Natural killer cell (primary cell): ENCODE measurements around the gene ACSM6. TPM values are rescaled to one million over a fixed set of nuclear protein-coding genes. Genes with fewer than 3 reads are reported as not detected.
A peak's percentile ranks its signal among the peaks of the same experiment; 100 is the strongest.

Source experiments
- ATAC-seq, 3 donors: fragments of 150-1000 bp in 2 of 3; fragments of 200-7000 bp in 1 of 3; cut with Tn5 transposase; 1 replicate in 1 of 3; 2 replicates in 2 of 3; pipeline ENCODE4 v1.10.0; 2021; ENCODE audit warnings: mild to moderate bottlenecking in 2 of 3, moderate library complexity in 2 of 3
- DNase-seq, 2 donors: peaks; one replicate each; pipeline versions ENCODE4 v3.0.0 to v3.0.0-alpha.2; 2013 to 2021; ENCODE audit warnings: mixed read lengths in 1 of 2
- H3K27ac ChIP-seq: one replicate; pipeline ENCODE4 v1.5.1; 2013; ENCODE audit warnings: mild to moderate bottlenecking, low read length
- H3K27me3 ChIP-seq: one replicate; pipeline ENCODE4 v1.6.1; 2013; ENCODE audit warnings: low read length; ENCODE audit not compliant: control insufficient read depth, insufficient read depth
- H3K36me3 ChIP-seq: one replicate; pipeline ENCODE4 v1.6.1; 2013; ENCODE audit warnings: low read length; ENCODE audit not compliant: control insufficient read depth, insufficient read depth
- H3K4me1 ChIP-seq: one replicate; pipeline ENCODE4 v1.6.1; 2013; ENCODE audit warnings: low read length; ENCODE audit not compliant: control insufficient read depth, insufficient read depth
- H3K4me3 ChIP-seq: one replicate; pipeline ENCODE4 v1.5.1; 2013; ENCODE audit warnings: low read length
- H3K9me3 ChIP-seq: one replicate; pipeline ENCODE4 v1.6.1; 2013; ENCODE audit warnings: low read length; ENCODE audit not compliant: control insufficient read depth, insufficient read depth
- H3K27ac Mint-ChIP-seq, 2 donors: one replicate each; pipeline ENCODE4 v1.8.0; 2022; ENCODE audit warnings: mild to moderate bottlenecking in 2 of 2, mixed read lengths in 2 of 2, moderate library complexity in 1 of 2
- H3K27me3 Mint-ChIP-seq, 2 donors: one replicate each; pipeline ENCODE4 v1.8.0; 2022; ENCODE audit warnings: low read depth in 2 of 2, mixed read lengths in 2 of 2
- H3K36me3 Mint-ChIP-seq: one replicate; pipeline ENCODE4 v1.8.0; 2022; ENCODE audit warnings: mixed read lengths
- H3K4me1 Mint-ChIP-seq, 2 donors: one replicate each; pipeline ENCODE4 v1.8.0; 2022; ENCODE audit warnings: mixed read lengths in 2 of 2
- H3K4me3 Mint-ChIP-seq: one replicate; pipeline ENCODE4 v1.8.0; 2022; ENCODE audit warnings: mild to moderate bottlenecking, moderate library complexity, mixed read lengths
- H3K9me3 Mint-ChIP-seq, 2 donors: one replicate each; pipeline ENCODE4 v1.8.0; 2022; ENCODE audit warnings: mixed read lengths in 2 of 2
- WGBS: methylation state at CpG from one replicate; pipeline ENCODE4 v1.1.7; 2013; ENCODE audit warnings: missing lambda C conversion rate; ENCODE audit not compliant: insufficient coverage; 5-methylcytosine and 5-hydroxymethylcytosine counted together
- intact Hi-C: fragments of 100-400 bp; cut with micrococcal nuclease; formaldehyde crosslinking; loops from one replicate; pipeline ENCODE4 v1.14.2; 2022
- total RNA-seq, 4 donors: library from RNA; stranded (reverse); fragments of 120-200 nt in 1 of 4; gene quantifications; one replicate each; pipeline versions ENCODE4 v1.2.3 to v1.2.4, GENCODE V29; 2013 to 2022
- TF ChIP-seq, protein P1 (sequence below): fragments of 200-600 bp; IDR thresholded peaks from one replicate; pipeline ENCODE4 v1.8.0; 2022; ENCODE audit warnings: antibody characterized with exemption

The ACSM6 gene
- total RNA-seq, 3 donors from 2014 or later (not counting 1 experiment from before 2014, with no cell fraction given), result not detected

DNA sequence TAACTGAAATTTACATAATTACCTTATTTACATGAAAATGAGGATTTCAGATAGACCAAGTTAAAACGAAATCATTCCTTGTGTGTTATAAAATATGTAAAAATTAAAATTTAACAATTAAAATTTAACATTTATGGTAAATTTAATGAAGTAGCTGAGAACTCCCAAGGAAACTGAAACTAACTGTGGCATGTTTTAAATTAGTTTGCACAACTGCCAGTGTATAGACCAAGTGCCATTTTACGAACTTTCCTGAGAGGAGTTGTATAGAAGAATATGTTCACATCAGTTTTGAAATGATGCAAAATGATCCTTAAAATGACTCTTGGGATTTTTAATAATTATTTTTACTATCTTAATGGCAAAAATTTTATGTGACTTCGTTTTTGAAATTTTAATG is 73.2 kb downstream of the ACSM6 start:
- no peak for DNase-seq
- Mint-ChIP-seq H3K27me3 (no peaks in the 10 kb centered on the region), H3K4me3 (no peak overlapping the region), H3K27ac (peak overlapping the region in 1 of 2 donors; percentile 43), H3K36me3 (peaks cover 6% of the 10 kb centered on the region), H3K4me1 (peaks cover 4 to 5% of the 10 kb centered on the region in 2 donors), H3K9me3 (no peaks in the 10 kb centered on the region)
- intact Hi-C loops, result no loop called here
- no peak overlapping the region for H3K27ac ChIP-seq
- H3K4me1 ChIP-seq, result no peaks in the 10 kb centered on the region
- WGBS, result 100% methylated on average over 1 of the region's 3 CpGs
- TF ChIP-seq, protein P1, sequence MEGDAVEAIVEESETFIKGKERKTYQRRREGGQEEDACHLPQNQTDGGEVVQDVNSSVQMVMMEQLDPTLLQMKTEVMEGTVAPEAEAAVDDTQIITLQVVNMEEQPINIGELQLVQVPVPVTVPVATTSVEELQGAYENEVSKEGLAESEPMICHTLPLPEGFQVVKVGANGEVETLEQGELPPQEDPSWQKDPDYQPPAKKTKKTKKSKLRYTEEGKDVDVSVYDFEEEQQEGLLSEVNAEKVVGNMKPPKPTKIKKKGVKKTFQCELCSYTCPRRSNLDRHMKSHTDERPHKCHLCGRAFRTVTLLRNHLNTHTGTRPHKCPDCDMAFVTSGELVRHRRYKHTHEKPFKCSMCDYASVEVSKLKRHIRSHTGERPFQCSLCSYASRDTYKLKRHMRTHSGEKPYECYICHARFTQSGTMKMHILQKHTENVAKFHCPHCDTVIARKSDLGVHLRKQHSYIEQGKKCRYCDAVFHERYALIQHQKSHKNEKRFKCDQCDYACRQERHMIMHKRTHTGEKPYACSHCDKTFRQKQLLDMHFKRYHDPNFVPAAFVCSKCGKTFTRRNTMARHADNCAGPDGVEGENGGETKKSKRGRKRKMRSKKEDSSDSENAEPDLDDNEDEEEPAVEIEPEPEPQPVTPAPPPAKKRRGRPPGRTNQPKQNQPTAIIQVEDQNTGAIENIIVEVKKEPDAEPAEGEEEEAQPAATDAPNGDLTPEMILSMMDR, result no peak
- ATAC-seq, result no peak
- peaks cover 7% of the 10 kb centered on the region for H3K36me3 ChIP-seq
- H3K4me3 ChIP-seq, result no peak overlapping the region
- no peaks in the 10 kb centered on the region for H3K9me3 ChIP-seq
- no peaks in the 10 kb centered on the region for H3K27me3 ChIP-seq

GRCh38 chr10:95268438-95268837 is 74.4 kb downstream of the ACSM6 start:
- TF ChIP-seq, protein P1, result no peak
- ATAC-seq (no peak), DNase-seq (no peak)
- H3K4me1 Mint-ChIP-seq, result peaks cover 4 to 5% of the 10 kb centered on the region in 2 donors
- Histone ChIP-seq H3K36me3 (peaks cover 7% of the 10 kb centered on the region), H3K9me3 (no peaks in the 10 kb centered on the region), H3K4me1 (no peaks in the 10 kb centered on the region), H3K4me3 (no peak overlapping the region), H3K27me3 (no peaks in the 10 kb centered on the region), H3K27ac (no peak overlapping the region)
- intact Hi-C loops, result no loop called here
- H3K36me3 Mint-ChIP-seq, result peaks cover 2% of the 10 kb centered on the region
- H3K9me3 Mint-ChIP-seq, result no peaks in the 10 kb centered on the region
- H3K27me3 Mint-ChIP-seq, result no peaks in the 10 kb centered on the region
- whole genome bisulfite sequencing, result 93% methylated on average over 12 of the region's 12 CpGs
- H3K4me3 Mint-ChIP-seq, result no peak overlapping the region
- no peak overlapping the region for H3K27ac Mint-ChIP-seq

DNA sequence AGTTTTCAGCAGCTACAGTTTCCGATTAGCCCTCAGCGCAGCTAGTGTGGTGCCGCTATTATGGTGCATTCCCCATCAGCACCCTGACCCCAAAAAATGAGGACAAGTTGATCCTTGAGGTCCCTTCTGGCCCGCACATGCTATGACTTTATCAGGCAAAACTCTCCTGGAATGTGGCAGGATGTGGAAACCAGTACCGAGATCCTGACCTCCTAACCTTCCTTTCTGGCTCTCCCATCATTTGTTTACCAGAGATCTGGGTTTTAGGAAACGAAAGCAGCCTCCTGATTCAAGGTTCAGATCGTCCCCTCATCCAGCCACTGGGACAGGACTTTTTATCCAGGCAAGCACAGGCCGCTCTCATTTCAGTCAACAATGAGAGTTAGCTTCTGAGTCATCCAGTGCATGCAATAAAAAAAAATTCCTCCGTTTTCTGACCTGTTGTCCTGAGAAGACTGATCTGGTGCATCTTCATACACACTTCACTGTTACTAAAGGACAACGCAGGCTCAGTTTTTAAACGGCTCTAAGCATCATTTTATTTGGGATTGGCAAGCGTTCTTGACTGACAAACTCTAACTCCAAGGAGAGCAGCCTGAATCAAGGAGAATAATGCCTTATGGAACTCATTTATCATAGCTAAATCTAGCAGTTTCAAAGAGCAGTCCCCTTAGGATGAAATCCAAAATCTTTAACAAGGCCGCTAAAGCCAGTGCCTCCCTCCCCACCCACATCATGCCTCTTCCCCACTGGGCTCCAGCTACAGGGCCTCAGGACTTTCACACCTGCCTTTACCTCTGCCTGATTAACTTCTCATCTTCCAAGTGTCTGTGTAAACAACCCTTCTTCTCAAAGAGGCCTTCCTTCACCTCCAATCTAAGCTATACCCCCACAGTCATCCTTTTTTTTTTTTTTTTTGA is 79.6 kb downstream of the ACSM6 start:
- H3K36me3 Mint-ChIP-seq, result no peaks in the 10 kb centered on the region

More for the DNA sequence above, 79.6 kb downstream of the ACSM6 start:
- H3K36me3 ChIP-seq, result peaks cover under 1% of the 10 kb centered on the region
- no peak overlapping the region for H3K27ac Mint-ChIP-seq
- no peaks in the 10 kb centered on the region for H3K9me3 Mint-ChIP-seq
- 83% methylated on average over 13 of the region's 13 CpGs for WGBS
- peaks cover 0 to 16% of the 10 kb centered on the region in 2 donors for H3K4me1 Mint-ChIP-seq
- no peak for ATAC-seq
- TF ChIP-seq, protein P1, result no peak
- H3K27me3 ChIP-seq, result no peaks in the 10 kb centered on the region
- intact Hi-C loops, result no loop called here
- H3K4me1 ChIP-seq, result peaks cover 6% of the 10 kb centered on the region
- no peak overlapping the region for H3K4me3 Mint-ChIP-seq
- no peak overlapping the region for H3K4me3 ChIP-seq
- DNase-seq, result no peak
- no peak overlapping the region for H3K27ac ChIP-seq
- no peaks in the 10 kb centered on the region for H3K27me3 Mint-ChIP-seq
- H3K9me3 ChIP-seq, result no peaks in the 10 kb centered on the region
